ENCODE results near the gene CCDC88B. TPM values are rescaled to one million over a fixed set of nuclear protein-coding genes. Genes with fewer than 3 reads are reported as not detected.
"Not testable (repeated sequence)": the region's sequence is repeated elsewhere in the genome, so short reads cannot be mapped to it uniquely, and the experiment has no call there.

CCDC88B gene
- total and polyA plus RNA-seq, 12 donors, result 4.2 to 42.7 (median 7.0) TPM

GRCh38 chr11:64305691-64306562, 34.1 kb upstream of the CCDC88B start:
- Histone ChIP-seq H3K4me1 (peaks cover 9 to 45% (median 30%) of the 10 kb centered on the region in 9 donors), H3K4me3 (peak overlapping the region; percentile 63 to 93 (median 76)), H3K36me3 (peaks cover 0 to 20% (median 0%) of the 10 kb centered on the region in 9 donors), H3K27me3 (peaks cover 0 to 12% (median 7%) of the 10 kb centered on the region in 7 donors), H3K27ac (peak overlapping the region; percentile 80 to 98 (median 94)), H3K9me3 (no peaks in the 10 kb centered on the region)
- WGBS, 2 donors, result 1% methylated on average over 54 to 68 of the region's 71 CpGs
- peak in 8 of 9 donors; percentile 12 to 61 (median 47) for TF ChIP-seq CTCF (IDR thresholded peaks at IDR 0.05)
- peak; percentile 0 to 31 (median 12) for ATAC-seq
- DNase-seq, result peak; percentile 73 to 75
- intact Hi-C loops (cut with DNase I), result loop anchor here in 2 of 10 donors (1.0 to 2.0 kb wide), 4 partner anchors 11 to 59 kb away; partner anchors contain the start of genes BAD (in 2 of the 2), GPR137 (in 2 of the 2), PPP1R14B (in 1 of the 2) and TRMT112 (in 1 of the 2)

GRCh38 chr11:64306563-64306875, 33.5 kb upstream of the CCDC88B start:
- Histone ChIP-seq H3K27ac (peak overlapping the region; percentile 9 to 98 (median 94)), H3K4me3 (peak overlapping the region; percentile 63 to 93 (median 76)), H3K27me3 (peaks cover 0 to 9% (median 7%) of the 10 kb centered on the region in 7 donors), H3K9me3 (no peaks in the 10 kb centered on the region), H3K4me1 (peaks cover 9 to 39% (median 24%) of the 10 kb centered on the region in 9 donors), H3K36me3 (peaks cover 0 to 23% (median 0%) of the 10 kb centered on the region in 9 donors)
- 27% methylated on average over 9 of the region's 9 CpGs for WGBS, 2 donors
- DNase-seq (no peak), ATAC-seq (peak in 1 of 8 donors; percentile 0)
- intact Hi-C loops (cut with DNase I), result no loop called here
- no peak for TF ChIP-seq CTCF (IDR thresholded peaks at IDR 0.05)

- peak overlapping the region in 9 of 10 donors; percentile 89 to 98 (median 94) for H3K27ac ChIP-seq
- H3K27me3 ChIP-seq, result peaks cover 0 to 4% (median 2%) of the 10 kb centered on the region in 7 donors
- peaks cover 0 to 23% (median 0%) of the 10 kb centered on the region in 9 donors for H3K36me3 ChIP-seq
- intact Hi-C loops (cut with DNase I), result no loop called here
- no peak for TF ChIP-seq CTCF (IDR thresholded peaks at IDR 0.05)
- 75 to 76% methylated on average over 15 of the region's 15 CpGs for WGBS, 2 donors
- ATAC-seq (peak in 1 of 8 donors; percentile 1), DNase-seq (no peak)
- peak overlapping the region in 9 of 10 donors; percentile 63 to 93 (median 76) for H3K4me3 ChIP-seq
- no peaks in the 10 kb centered on the region for H3K9me3 ChIP-seq
- H3K4me1 ChIP-seq, result peaks cover 9 to 38% (median 23%) of the 10 kb centered on the region in 9 donors
Measured at GRCh38 chr11:64306876-64307622, 33.0 kb upstream of the CCDC88B start.

GRCh38 chr11:64307795-64308194, 32.2 kb upstream of the CCDC88B start:
- H3K27ac ChIP-seq; DNase-seq; intact Hi-C loops (cut with DNase I): not testable (repeated sequence)

More at GRCh38 chr11:64307795-64308194, 32.2 kb upstream of the CCDC88B start:
- not testable (repeated sequence) for ATAC-seq, H3K4me3 ChIP-seq, H3K9me3 ChIP-seq, H3K27me3 ChIP-seq
- 91 to 94% methylated on average over 5 of the region's 5 CpGs for WGBS, 2 donors
- H3K4me1 ChIP-seq, result peaks cover 9 to 45% (median 27%) of the 10 kb centered on the region in 9 donors
- H3K36me3 ChIP-seq, result peaks cover 0 to 23% (median 0%) of the 10 kb centered on the region in 9 donors

Measured in heart right ventricle (tissue), 16 donors.